Endothelial cell of umbilical vein (primary cell): ENCODE measurements around the gene ZFYVE16. TPM values are rescaled to one million over a fixed set of nuclear protein-coding genes. Genes with fewer than 3 reads are reported as not detected.

Source experiments
- BruUV-seq: library from RNA; stranded (reverse); fragments of 400-500 nt; replicated peaks from 2 replicates; lab custom pipeline; 2021; lab: Mats Ljungman, UMichigan
- CTCF ChIA-PET: fragments of 300-600, 350-600 bp; sonication (Branson Sonifier 250); formaldehyde crosslinking; loops from one replicate; lab custom pipeline; 2021; ENCODE audit warnings: antibody characterized with exemption, inconsistent platforms; lab: Charles Lee
- POLR2A ChIA-PET: fragments of 300-600, 350-600 bp; sonication (Branson Sonifier 250); formaldehyde crosslinking; loops from one replicate; lab custom pipeline; 2021; ENCODE audit warnings: antibody characterized with exemption, inconsistent platforms; lab: Charles Lee
- DNase-seq: peaks from one replicate; pipeline ENCODE4 v3.0.0-alpha.2; 2011; ENCODE audit warnings: low read depth, low spot score
- FAIRE-seq: peaks from 2 replicates; lab custom pipeline; 2011; peaks lifted over from hg19 to GRCh38; lab: Jason Lieb, UNC
- H2AFZ ChIP-seq: 2 replicates; pipeline ENCODE4 v1.6.0; 2012; ENCODE audit warnings: low read depth, low read length, control low read depth, inconsistent platforms
- H3K27ac ChIP-seq: 2 replicates; pipeline ENCODE4 v1.5.1; 2011; ENCODE audit warnings: low read depth, mild to moderate bottlenecking, control low read depth, low read length, moderate library complexity; ENCODE audit not compliant: insufficient read depth
- H3K27me3 ChIP-seq, 2 experiments: 2 replicates each; pipeline versions ENCODE4 v1.6.0 to v1.6.1; 2011; ENCODE audit warnings: low read length in 2 of 2, mixed read lengths in 1 of 2; ENCODE audit not compliant: control insufficient read depth in 2 of 2, insufficient read depth in 2 of 2
- H3K36me3 ChIP-seq, 2 experiments: 2 replicates in 1 of 2; 3 replicates in 1 of 2; pipeline ENCODE4 v1.5.1; 2011; ENCODE audit warnings: low read length in 2 of 2, mild to moderate bottlenecking in 1 of 2, moderate library complexity in 1 of 2; ENCODE audit not compliant: control insufficient read depth in 2 of 2, insufficient read depth in 2 of 2; ENCODE audit errors: extremely low read depth in 1 of 2
- H3K4me1 ChIP-seq: 3 replicates; pipeline ENCODE4 v1.5.1; 2011; ENCODE audit warnings: mild to moderate bottlenecking, low read length; ENCODE audit not compliant: control insufficient read depth, insufficient read depth; ENCODE audit errors: extremely low read depth
- H3K4me2 ChIP-seq: 2 replicates; pipeline ENCODE4 v1.6.1; 2011; ENCODE audit warnings: low read length, control low read depth, mixed read lengths; ENCODE audit not compliant: insufficient read depth
- H3K4me3 ChIP-seq, 3 experiments: fragments of 200-600 bp in 1 of 3; sonication (generic), shearing (Covaris generic) in 1 of 3; replicated peaks in 1 of 3; 2 replicates each; pipeline ENCODE4 v1.5.1; 2011 to 2016; ENCODE audit warnings: control low read depth in 3 of 3, low read length in 3 of 3, mild to moderate bottlenecking in 2 of 3, inconsistent platforms in 1 of 3, low read depth in 1 of 3, moderate library complexity in 1 of 3; ENCODE audit not compliant: insufficient read depth in 1 of 3
- H3K79me2 ChIP-seq: 2 replicates; pipeline ENCODE4 v1.6.0; 2012; ENCODE audit warnings: low read length, inconsistent platforms; ENCODE audit not compliant: control insufficient read depth, insufficient read depth
- H3K9ac ChIP-seq: replicated peaks from 2 replicates; pipeline ENCODE3; 2011; ENCODE audit warnings: low read length, control low read depth; ENCODE audit not compliant: insufficient read depth; ENCODE audit errors: extremely low read depth
- H3K9me1 ChIP-seq: replicated peaks from 3 replicates; pipeline ENCODE4 v1.6.0; 2011; ENCODE audit warnings: mild to moderate bottlenecking, low read length; ENCODE audit not compliant: control insufficient read depth, insufficient read depth; ENCODE audit errors: extremely low read depth
- H3K9me3 ChIP-seq: replicated peaks from 2 replicates; pipeline ENCODE4 v1.5.1; 2012; ENCODE audit warnings: low read length, inconsistent platforms; ENCODE audit not compliant: control insufficient read depth, insufficient read depth
- H4K20me1 ChIP-seq: replicated peaks from 2 replicates; pipeline ENCODE3; 2011; ENCODE audit warnings: mild to moderate bottlenecking, low read length; ENCODE audit not compliant: control insufficient read depth, insufficient read depth; ENCODE audit errors: extremely low read depth
- EZH2 ChIP-seq: IDR thresholded peaks from 2 replicates; pipeline ENCODE4 v1.6.1; 2012; ENCODE audit warnings: borderline replicate concordance, low read depth, mild to moderate bottlenecking, moderate library complexity, low read length, inconsistent platforms; ENCODE audit not compliant: severe bottlenecking
- FOS ChIP-seq: IDR thresholded peaks from 2 replicates; pipeline ENCODE4 v1.6.1; 2011; ENCODE audit warnings: mild to moderate bottlenecking, low read length, moderate library complexity, borderline replicate concordance; ENCODE audit not compliant: insufficient read depth
- GATA2 ChIP-seq: IDR thresholded peaks from 2 replicates; pipeline ENCODE4 v1.7.0; 2011; ENCODE audit warnings: low read depth, mild to moderate bottlenecking, moderate library complexity, mixed read lengths, low read length; ENCODE audit not compliant: insufficient read length, insufficient read depth
- JUN ChIP-seq: IDR thresholded peaks from 2 replicates; pipeline ENCODE4 v1.6.1; 2011; ENCODE audit warnings: borderline replicate concordance, low read depth; ENCODE audit not compliant: insufficient read length, insufficient read depth
- MYC ChIP-seq: IDR thresholded peaks from one replicate; pipeline ENCODE4 v1.6.1; 2011; ENCODE audit warnings: mild to moderate bottlenecking, low read depth, low read length
- POLR2A ChIP-seq: IDR thresholded peaks from 2 replicates; pipeline ENCODE4 v1.6.1; 2012; ENCODE audit warnings: low read depth, mild to moderate bottlenecking, control low read depth, low read length
- POLR2AphosphoS5 ChIP-seq: IDR thresholded peaks from 2 replicates; pipeline ENCODE4 v1.6.1; 2012; ENCODE audit warnings: low read depth, mild to moderate bottlenecking, control low read depth, low read length, moderate library complexity; ENCODE audit not compliant: insufficient read depth
- dilution Hi-C: fragments of 300-500 bp; cut with MboI; formaldehyde crosslinking; loops from one replicate; pipeline ENCODE4 v1.15.0; 2019; ENCODE audit warnings: low sequenced_read_pairs; ENCODE audit not compliant: extremely low pct_ligation_motif_present
- intact Hi-C: fragments of 100-400 bp; cut with micrococcal nuclease; formaldehyde crosslinking; loops from one replicate; pipeline ENCODE4 v1.10.0; 2022
- polyA plus RNA-seq, 4 experiments: library from polyadenylated mRNA; depleted of rRNA in 3 of 4; stranded (reverse) in 3 of 4; unstranded in 1 of 4; fragments of >200 nt; gene quantifications; 2 replicates each; pipeline versions ENCODE4 v1.2.1 to v1.2.3, GENCODE V29; 2011 to 2012; ENCODE audit warnings: missing spikeins in 1 of 4
- total RNA-seq: library from RNA; stranded (reverse); gene quantifications from 2 replicates; pipeline ENCODE4 v1.2.3, GENCODE V29; 2021
- TF ChIP-seq, protein P1 (sequence below), 2 donors: IDR thresholded peaks; 1 replicate in 1 of 2; 2 replicates in 1 of 2; pipeline ENCODE4 v1.5.1; 2011; ENCODE audit warnings: low read length in 2 of 2, mild to moderate bottlenecking in 2 of 2, moderate library complexity in 2 of 2, control low read depth in 1 of 2, inconsistent platforms in 1 of 2, low read depth in 1 of 2; ENCODE audit not compliant: insufficient read depth in 1 of 2; ENCODE audit errors: extremely low read depth in 1 of 2

Gene ZFYVE16
- total and polyA plus RNA-seq, 2 donors (not counting 3 experiments of a cell fraction or from before 2014, with no cell fraction given): 5.1 to 43.1 TPM

DNA sequence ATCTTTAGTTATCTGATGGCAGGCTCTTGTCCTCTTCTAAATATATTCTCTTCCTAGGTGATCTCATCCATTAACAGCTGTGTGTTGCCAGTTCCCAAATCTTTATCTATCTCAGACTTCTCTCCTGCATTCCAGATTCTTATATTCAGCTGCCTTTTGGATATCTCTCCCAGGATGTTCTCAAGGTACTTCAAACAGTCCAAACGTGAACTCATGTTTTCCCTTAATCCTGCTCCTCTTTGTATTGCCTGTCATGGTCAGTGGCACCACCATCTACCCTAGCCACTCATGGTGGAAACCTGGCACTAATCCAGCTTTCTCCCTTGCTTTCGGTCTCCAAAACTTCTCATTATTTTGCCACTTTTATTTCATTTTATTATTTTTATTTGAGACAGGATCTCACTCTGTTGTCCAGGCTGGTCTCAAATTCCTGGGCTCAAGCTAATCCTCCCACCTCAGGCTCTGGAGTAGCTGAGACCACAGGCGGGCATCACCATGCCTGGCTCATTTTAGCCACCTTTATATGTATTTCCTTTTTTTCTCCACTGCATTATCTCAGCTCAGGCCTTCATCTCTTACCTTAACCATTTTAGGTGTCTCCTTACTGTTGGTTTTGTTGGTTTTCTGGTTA, 3.8 kb downstream of the ZFYVE16 start:
- H2AFZ ChIP-seq: no peak overlapping the region
- H3K9me3 ChIP-seq: no peaks in the 10 kb centered on the region
- BruUV-seq: no TSS peak
- FAIRE-seq (no peak), DNase-seq (no peak)
- no peaks in the 10 kb centered on the region for H3K27me3 ChIP-seq
- dilution Hi-C loops: no loop called here
- H3K9me1 ChIP-seq: no peaks in the 10 kb centered on the region
- H3K27ac ChIP-seq: no peak overlapping the region
- no peak overlapping the region for H3K4me3 ChIP-seq
- H3K79me2 ChIP-seq: peaks cover 43% of the 10 kb centered on the region
- H3K4me1 ChIP-seq: peaks cover 18% of the 10 kb centered on the region
- no peak for TF ChIP-seq MYC
- TF ChIP-seq POLR2AphosphoS5: no peak
- no peak for TF ChIP-seq FOS
- TF ChIP-seq EZH2: no peak
- no peak for TF ChIP-seq JUN
- no peak for TF ChIP-seq POLR2A
- no peak for TF ChIP-seq GATA2
- TF ChIP-seq, protein P1, sequence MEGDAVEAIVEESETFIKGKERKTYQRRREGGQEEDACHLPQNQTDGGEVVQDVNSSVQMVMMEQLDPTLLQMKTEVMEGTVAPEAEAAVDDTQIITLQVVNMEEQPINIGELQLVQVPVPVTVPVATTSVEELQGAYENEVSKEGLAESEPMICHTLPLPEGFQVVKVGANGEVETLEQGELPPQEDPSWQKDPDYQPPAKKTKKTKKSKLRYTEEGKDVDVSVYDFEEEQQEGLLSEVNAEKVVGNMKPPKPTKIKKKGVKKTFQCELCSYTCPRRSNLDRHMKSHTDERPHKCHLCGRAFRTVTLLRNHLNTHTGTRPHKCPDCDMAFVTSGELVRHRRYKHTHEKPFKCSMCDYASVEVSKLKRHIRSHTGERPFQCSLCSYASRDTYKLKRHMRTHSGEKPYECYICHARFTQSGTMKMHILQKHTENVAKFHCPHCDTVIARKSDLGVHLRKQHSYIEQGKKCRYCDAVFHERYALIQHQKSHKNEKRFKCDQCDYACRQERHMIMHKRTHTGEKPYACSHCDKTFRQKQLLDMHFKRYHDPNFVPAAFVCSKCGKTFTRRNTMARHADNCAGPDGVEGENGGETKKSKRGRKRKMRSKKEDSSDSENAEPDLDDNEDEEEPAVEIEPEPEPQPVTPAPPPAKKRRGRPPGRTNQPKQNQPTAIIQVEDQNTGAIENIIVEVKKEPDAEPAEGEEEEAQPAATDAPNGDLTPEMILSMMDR (IDR thresholded peaks at IDR 0.05; ENCODE audit: extremely low read depth in 1 of 2, insufficient read depth in 1 of 2, low read depth in 1 of 2, low read length in 2 of 2): no peak
- H3K36me3 ChIP-seq: no peaks in the 10 kb centered on the region
- H3K9ac ChIP-seq: no peak overlapping the region
- H4K20me1 ChIP-seq: peaks cover 2% of the 10 kb centered on the region
- ChIA-PET POLR2A (interaction anchor here (0.5 kb wide), 1 partner anchor 157 kb away, joined by 4 read pairs; no protein-coding TSS in a partner anchor), CTCF (interaction anchor here (1.5 kb wide), 1 partner anchor 70 kb away, joined by 3 read pairs; no protein-coding TSS in a partner anchor)
- intact Hi-C loops: no loop called here
- H3K4me2 ChIP-seq: no peak overlapping the region
